G401 (cell line): ENCODE measurements around the gene NOL3. TPM values are rescaled to one million over a fixed set of nuclear protein-coding genes. Genes with fewer than 3 reads are reported as not detected.

Experiments used
- DNase-seq: peaks from one replicate; pipeline ENCODE4 v3.0.0-alpha.2; 2015; ENCODE audit warnings: low spot score
- in situ Hi-C: cut with HindIII; loops from 2 replicates; pipeline ENCODE4 v1.10.0; 2016; ENCODE audit warnings: low sequenced_read_pairs, mixed read lengths
- total RNA-seq: library from RNA; depleted of rRNA; stranded (reverse); fragments of >200 nt; shearing (Covaris generic); gene quantifications from 2 replicates; pipeline ENCODE4 v1.2.3, GENCODE V29; 2014

The NOL3 gene
- total RNA-seq, 1 experiment from 2014 or later: 13.4 TPM

- DNase-seq: no peak
- in situ Hi-C loops: no loop called here
Observed at GRCh38 chr16:67199011-67199807, 28.9 kb downstream of the NOL3 start, which contains the start of gene ELMO3. Gene ELMO3 (plus strand): TSS chr16:67199131. CDS start chr16:67199327, 196 bp downstream.

GRCh38 chr16:67199808-67200198, 29.5 kb downstream of the NOL3 start:
- in situ Hi-C loops: no loop called here
- DNase-seq: no peak

- no peak for DNase-seq
- in situ Hi-C loops: no loop called here
Observed at GRCh38 chr16:67200491-67200890, 30.2 kb downstream of the NOL3 start.

DNA sequence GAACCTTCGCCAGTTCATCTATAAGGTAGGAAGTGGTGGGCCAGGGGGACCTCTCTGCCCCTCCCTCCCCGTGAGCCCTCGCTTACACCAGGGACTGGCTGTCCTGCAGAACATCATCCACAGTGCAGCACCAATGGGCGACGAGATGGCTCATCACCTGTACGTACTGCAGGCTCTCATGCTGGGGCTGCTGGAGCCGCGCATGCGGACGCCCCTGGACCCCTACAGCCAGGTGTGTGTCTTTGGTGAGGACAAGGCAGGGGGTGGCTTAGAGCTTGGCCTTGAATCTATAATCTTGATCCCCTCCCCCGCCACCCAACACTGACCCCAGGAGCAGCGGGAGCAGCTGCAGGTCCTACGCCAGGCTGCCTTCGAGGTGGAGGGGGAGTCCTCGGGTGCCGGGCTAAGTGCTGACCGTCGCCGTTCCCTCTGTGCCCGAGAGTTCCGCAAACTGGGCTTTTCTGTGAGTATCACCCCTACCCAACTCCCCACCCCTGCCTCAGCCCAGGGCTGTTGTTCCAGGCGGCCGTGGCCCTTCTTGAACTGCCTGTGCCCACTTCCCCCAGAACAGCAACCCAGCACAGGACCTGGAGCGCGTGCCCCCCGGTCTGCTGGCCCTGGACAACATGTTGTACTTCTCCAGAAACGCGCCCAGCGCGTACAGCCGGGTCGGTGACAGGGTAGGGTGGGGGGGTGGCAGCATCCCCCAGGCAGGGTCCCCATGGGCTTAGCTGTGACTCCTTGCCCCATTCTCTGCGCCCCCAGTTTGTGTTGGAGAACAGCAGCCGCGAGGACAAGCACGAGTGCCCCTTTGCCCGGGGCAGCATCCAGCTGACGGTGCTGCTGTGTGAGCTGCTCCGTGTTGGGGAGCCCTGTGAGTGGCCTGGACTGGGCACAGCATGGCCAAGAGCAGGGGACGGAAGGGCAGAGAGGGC, 31.3 kb downstream of the NOL3 start:
- in situ Hi-C loops: no loop called here
- no peak for DNase-seq

DNA sequence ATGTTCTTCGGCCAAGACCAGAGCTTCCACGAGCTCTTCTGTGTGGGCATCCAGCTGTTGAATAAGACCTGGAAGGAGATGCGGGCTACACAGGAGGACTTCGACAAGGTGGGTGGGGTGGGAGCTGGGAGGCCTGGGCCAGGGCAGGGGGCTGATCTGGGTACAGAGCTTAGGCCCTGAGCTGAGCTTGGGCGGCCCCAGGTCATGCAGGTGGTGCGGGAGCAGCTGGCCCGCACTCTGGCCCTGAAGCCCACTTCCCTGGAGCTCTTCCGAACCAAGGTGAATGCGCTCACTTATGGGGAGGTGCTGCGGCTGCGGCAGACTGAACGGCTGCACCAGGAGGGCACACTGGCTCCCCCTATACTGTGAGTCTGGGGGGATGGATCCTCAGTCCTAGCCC, 32.1 kb downstream of the NOL3 start:
- no peak for DNase-seq

DNA sequence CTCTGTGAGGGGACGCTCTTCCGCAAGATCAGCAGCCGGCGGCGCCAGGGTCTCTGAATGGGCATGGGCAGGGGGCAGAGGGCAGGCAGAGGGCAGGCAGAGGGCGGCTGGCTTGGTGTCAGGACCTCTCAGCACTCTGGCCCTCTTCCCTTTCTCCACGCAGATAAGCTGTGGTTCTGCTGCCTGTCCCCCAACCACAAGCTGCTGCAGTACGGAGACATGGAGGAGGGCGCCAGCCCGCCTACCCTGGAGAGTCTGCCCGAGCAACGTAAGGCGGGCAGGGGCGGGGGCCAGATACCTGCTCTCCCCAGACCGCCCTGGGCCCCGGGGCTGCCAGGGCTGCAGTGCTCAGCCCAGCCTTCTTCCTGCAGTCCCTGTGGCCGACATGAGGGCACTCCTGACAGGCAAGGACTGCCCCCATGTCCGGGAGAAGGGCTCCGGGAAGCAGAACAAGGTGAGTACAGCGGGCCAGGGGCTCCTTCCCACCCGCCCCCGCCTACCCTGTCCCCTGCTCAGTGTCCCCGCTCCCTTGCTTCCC, 32.7 kb downstream of the NOL3 start:
- in situ Hi-C loops: no loop called here

More for the DNA sequence above, 32.1 kb downstream of the NOL3 start:
- in situ Hi-C loops: no loop called here

DNA sequence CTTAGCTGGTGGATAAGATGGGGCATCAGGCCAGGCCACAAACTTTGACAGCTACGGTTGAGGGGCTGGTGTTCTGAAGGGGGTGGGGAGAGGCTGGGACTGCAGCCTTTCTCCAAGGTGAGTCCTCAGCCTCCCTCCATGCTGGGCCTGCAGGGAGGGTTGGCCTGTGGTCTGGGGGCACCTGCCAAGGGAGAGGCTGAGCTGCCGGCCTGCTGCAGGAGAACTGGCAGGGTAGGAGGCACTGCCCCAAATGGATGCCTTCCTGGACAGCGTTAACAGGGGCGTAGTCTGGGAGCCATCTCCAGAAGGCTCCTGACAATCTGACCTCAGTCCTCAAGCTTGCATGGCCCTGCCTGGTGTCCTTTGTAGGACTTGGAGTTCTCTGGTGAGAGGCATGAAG, 33.7 kb downstream of the NOL3 start:
- in situ Hi-C loops: no loop called here
- DNase-seq: no peak

More for the DNA sequence above, 32.7 kb downstream of the NOL3 start:
- DNase-seq: no peak

- DNase-seq: no peak
- in situ Hi-C loops: no loop called here
Observed at GRCh38 chr16:67206129-67206837, 35.9 kb downstream of the NOL3 start.

GRCh38 chr16:67206838-67207248, 36.5 kb downstream of the NOL3 start:
- no peak for DNase-seq
- in situ Hi-C loops: no loop called here

GRCh38 chr16:67207249-67208091, 37.1 kb downstream of the NOL3 start:
- no peak for DNase-seq
- in situ Hi-C loops: no loop called here

- in situ Hi-C loops: no loop called here
Observed at GRCh38 chr16:67208154-67208896, 38.0 kb downstream of the NOL3 start.

DNA sequence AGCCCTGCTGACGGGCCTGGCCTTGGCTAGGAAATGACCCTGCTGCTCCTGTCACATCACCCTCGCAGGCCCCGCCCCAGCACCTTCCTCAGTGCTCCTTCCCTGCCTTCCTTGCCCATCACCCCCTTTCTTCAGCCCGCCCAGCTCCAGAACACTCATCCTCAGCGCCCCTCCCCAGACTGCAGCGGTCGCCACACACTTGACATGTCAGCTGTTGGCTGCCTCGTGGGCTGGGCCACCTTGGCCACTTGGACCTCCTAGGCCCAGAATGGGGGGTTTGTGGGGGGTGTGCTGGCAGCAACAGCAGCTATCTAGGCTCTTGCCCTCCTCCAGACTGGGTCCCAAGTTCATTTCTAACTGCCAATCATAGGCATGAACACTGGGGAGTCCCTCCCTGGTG, 39.2 kb downstream of the NOL3 start:
- in situ Hi-C loops: no loop called here
- no peak for DNase-seq

More at GRCh38 chr16:67208154-67208896, 38.0 kb downstream of the NOL3 start:
- DNase-seq: no peak

DNA sequence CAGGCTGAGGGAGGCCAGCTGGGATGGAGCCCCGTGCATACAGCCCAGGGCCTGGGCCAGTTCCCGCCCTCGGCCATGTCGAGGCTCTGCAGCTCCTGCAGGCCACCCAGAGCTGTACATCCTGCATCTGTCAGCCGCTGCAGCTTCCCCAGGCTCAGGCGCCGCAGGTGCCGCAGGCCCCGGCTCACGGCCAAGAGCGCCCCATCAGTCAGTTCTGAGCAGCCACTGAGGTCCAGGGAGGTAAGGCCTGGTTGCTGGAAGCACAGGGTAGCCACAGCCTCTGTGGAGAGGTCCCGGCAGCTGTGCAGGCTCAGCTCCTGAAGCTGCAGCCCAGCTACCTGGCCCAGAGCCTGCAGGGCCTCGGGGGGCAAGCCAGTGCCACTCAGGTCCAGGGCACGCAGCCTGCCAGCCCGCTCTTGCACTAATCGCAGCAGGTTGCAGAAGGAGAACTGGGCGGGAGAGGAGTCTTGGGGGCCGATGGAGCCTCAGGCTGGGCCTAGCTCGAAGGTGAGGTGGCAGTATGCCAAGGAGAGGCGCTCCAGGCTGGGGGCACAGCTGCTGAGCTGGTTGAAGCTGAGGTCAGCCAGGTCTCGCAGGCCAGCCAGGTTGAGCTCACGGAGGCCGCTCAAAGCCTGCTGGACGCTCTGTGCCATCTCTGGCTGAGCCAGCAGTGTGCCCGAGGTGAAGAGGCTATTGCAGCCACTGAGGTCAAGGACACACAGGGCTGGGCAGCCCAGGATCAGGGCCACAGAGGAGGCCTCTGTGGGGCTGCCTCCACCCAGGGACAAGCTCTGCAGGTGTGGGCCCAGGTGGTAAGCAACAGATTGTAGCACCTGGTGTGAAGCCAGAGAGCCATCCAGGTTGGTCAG, 40.0 kb downstream of the NOL3 start:
- in situ Hi-C loops: no loop called here
- DNase-seq: no peak

DNA sequence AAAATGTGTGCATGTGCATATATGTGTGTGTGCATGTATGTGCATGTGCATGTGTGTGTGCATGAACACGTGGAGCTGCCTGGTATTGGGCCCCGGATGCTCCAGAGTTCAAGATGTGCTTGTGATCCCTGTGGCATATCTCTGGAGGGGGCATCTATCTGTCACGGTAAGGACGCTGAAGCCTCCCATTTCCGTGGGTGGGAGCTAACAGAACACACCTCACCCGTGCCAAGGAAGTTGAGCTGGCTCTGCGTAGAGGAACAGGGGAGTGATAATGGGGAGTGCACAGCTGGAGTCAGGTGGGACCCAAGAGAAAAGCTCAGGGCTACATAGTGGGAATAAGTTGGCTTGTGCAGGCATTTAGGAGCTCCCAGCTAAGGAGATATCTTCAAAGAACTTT, 41.3 kb downstream of the NOL3 start:
- in situ Hi-C loops: no loop called here
- DNase-seq: no peak

GRCh38 chr16:67212766-67213165, 42.4 kb downstream of the NOL3 start:
- DNase-seq: no peak
- in situ Hi-C loops: no loop called here

DNA sequence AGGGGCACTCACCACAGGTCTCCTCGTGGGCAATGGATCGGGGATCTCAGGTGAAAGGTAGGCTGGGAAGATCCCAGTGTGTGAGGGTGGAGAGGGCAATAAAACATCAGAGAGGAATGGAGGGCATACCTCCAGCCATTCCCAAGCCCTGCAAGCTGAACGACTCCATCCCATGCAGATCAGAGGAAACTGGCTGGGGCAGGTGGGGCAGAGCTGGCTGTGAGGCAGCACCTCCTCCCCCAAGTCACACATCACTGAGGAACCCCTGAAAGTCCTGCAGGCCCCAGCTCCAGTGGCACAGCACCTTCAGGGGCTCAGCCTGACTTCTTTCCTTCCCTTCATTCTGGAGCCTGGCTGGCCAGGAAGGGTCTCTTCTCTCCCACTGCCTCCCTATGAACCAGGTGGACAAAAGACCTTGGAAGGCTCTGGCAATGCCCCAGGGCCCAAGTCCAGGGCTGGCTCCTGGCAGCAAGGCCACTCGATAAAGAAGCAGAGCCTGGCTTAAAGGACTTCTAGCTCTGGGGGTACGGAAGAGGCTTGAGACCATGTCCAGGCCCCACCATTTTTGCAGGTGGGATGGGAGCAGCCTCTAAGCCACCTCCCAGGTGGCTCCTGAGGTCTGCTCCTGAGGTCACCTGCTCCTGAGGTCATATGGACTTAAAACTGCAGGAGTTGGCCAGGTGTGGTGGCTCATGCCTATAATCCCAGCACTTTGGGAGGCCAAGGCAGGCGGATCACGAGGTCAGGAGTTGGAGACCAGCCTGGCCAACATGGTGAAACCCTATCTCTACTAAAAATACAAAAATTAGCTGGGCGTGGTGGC, 43.1 kb downstream of the NOL3 start:
- DNase-seq: no peak
- in situ Hi-C loops: no loop called here
